H1 (cell line): ENCODE data around the gene IRF8. TPM values are rescaled to one million over a fixed set of nuclear protein-coding genes. Genes with fewer than 3 reads are reported as not detected.

Experiments
- CTCF ChIA-PET: fragments of 300-600 bp; sonication (Branson Sonifier 250); formaldehyde crosslinking; loops from one replicate; lab custom pipeline; 2021; ENCODE audit not compliant: partially characterized antibody; lab: Charles Lee
- POLR2A ChIA-PET: fragments of 300-600 bp; sonication (Branson Sonifier 250); formaldehyde crosslinking; loops from one replicate; lab custom pipeline; 2021; ENCODE audit warnings: inconsistent platforms; ENCODE audit not compliant: partially characterized antibody; lab: Charles Lee
- DNase-seq, 2 experiments: peaks; one replicate each; pipeline versions ENCODE4 v3.0.0 to v3.0.0-alpha.2; 2010 to 2022; ENCODE audit warnings: low spot score in 2 of 2, low read depth in 1 of 2, mixed read lengths in 1 of 2
- FAIRE-seq: peaks from 2 replicates; lab custom pipeline; 2011; peaks lifted over from hg19 to GRCh38; lab: Jason Lieb, UNC
- H2AFZ ChIP-seq: 2 replicates; pipeline ENCODE4 v1.8.1; 2012; ENCODE audit warnings: low read length, inconsistent platforms
- H2AK5ac ChIP-seq: 2 replicates; pipeline ENCODE4 v1.6.1; 2013; ENCODE audit warnings: low read depth, low read length
- H2BK120ac ChIP-seq: replicated peaks from 2 replicates; pipeline ENCODE3; 2013; ENCODE audit warnings: low read depth, low read length, inconsistent platforms
- H2BK12ac ChIP-seq: 2 replicates; pipeline ENCODE4 v1.6.1; 2013; ENCODE audit warnings: low read depth, low read length
- H2BK15ac ChIP-seq: 2 replicates; pipeline ENCODE4 v1.6.1; 2013; ENCODE audit warnings: low read length
- H2BK20ac ChIP-seq: 2 replicates; pipeline ENCODE4 v1.6.1; 2013; ENCODE audit warnings: low read length
- H2BK5ac ChIP-seq: 2 replicates; pipeline ENCODE4 v1.6.1; 2013; ENCODE audit warnings: low read depth, low read length
- H3K14ac ChIP-seq: 2 replicates; pipeline ENCODE4 v1.6.1; 2013; ENCODE audit warnings: inconsistent platforms; ENCODE audit not compliant: insufficient read length
- H3K18ac ChIP-seq: 2 replicates; pipeline ENCODE4 v1.6.1; 2013; ENCODE audit warnings: low read length; ENCODE audit errors: extremely low read depth
- H3K23ac ChIP-seq: 2 replicates; pipeline ENCODE4 v1.6.1; 2013; ENCODE audit warnings: inconsistent platforms; ENCODE audit not compliant: insufficient read length
- H3K23me2 ChIP-seq: 2 replicates; pipeline ENCODE4 v1.6.1; 2013; ENCODE audit warnings: low read depth, low read length
- H3K27ac ChIP-seq: 2 replicates; pipeline ENCODE4 v1.6.1; 2011; ENCODE audit warnings: low read depth, low read length, inconsistent platforms
- H3K27me3 ChIP-seq, 4 experiments: replicated peaks in 1 of 4; 1 replicate in 1 of 4; 2 replicates in 3 of 4; pipeline versions ENCODE4 v1.6.1 to v1.8.1; 2011 to 2013; ENCODE audit warnings: low read length in 3 of 4, mild to moderate bottlenecking in 3 of 4, inconsistent platforms in 2 of 4, mixed read lengths in 2 of 4, moderate library complexity in 1 of 4; ENCODE audit not compliant: control insufficient read depth in 3 of 4, insufficient read depth in 3 of 4; ENCODE audit errors: extremely low read depth in 1 of 4
- H3K36me3 ChIP-seq, 4 experiments: 2 replicates each; pipeline versions ENCODE4 v1.6.1 to v1.8.1; 2011 to 2013; ENCODE audit warnings: mild to moderate bottlenecking in 4 of 4, low read length in 3 of 4, moderate library complexity in 2 of 4, control low read depth in 1 of 4, inconsistent platforms in 1 of 4; ENCODE audit not compliant: insufficient read depth in 4 of 4, control insufficient read depth in 2 of 4
- H3K4ac ChIP-seq: replicated peaks from 2 replicates; pipeline ENCODE3; 2013; ENCODE audit warnings: low read length, low read depth, mixed read lengths, inconsistent platforms; ENCODE audit not compliant: insufficient read length
- H3K4me1 ChIP-seq, 4 experiments: replicated peaks in 1 of 4; 1 replicate in 1 of 4; 2 replicates in 3 of 4; pipeline versions ENCODE4 v1.6.1 to v1.8.1; 2011 to 2013; ENCODE audit warnings: low read length in 3 of 4, inconsistent platforms in 2 of 4, mixed read lengths in 1 of 4; ENCODE audit not compliant: insufficient read depth in 4 of 4, control insufficient read depth in 3 of 4
- H3K4me2 ChIP-seq, 2 experiments: 2 replicates each; pipeline versions ENCODE4 v1.6.1 to v1.8.1; 2011 to 2013; ENCODE audit warnings: low read depth in 2 of 2, low read length in 2 of 2, control low read depth in 1 of 2, inconsistent platforms in 1 of 2, mild to moderate bottlenecking in 1 of 2; ENCODE audit not compliant: insufficient read depth in 1 of 2
- H3K4me3 ChIP-seq, 4 experiments: fragments of 200-600, 300-600 bp in 1 of 4; sonication (generic), shearing (Covaris generic), sonication (Bioruptor Twin) in 1 of 4; 2 replicates each; pipeline versions ENCODE4 v1.5.1 to v1.8.1; 2011 to 2016; ENCODE audit warnings: low read length in 4 of 4, low read depth in 3 of 4, control low read depth in 2 of 4, inconsistent platforms in 2 of 4, mild to moderate bottlenecking in 2 of 4, mixed read lengths in 1 of 4, moderate library complexity in 1 of 4; ENCODE audit not compliant: insufficient read depth in 2 of 4; ENCODE audit errors: extremely low read depth in 1 of 4
- H3K56ac ChIP-seq: replicated peaks from 2 replicates; pipeline ENCODE3; 2013; ENCODE audit warnings: low read depth, mild to moderate bottlenecking, mixed read lengths, low read length, inconsistent platforms; ENCODE audit not compliant: insufficient read length
- H3K79me1 ChIP-seq: 2 replicates; pipeline ENCODE4 v1.6.1; 2013; ENCODE audit warnings: low read depth, low read length, control low read depth
- H3K79me2 ChIP-seq, 2 experiments: 2 replicates each; pipeline versions ENCODE4 v1.6.1 to v1.8.1; 2012 to 2013; ENCODE audit warnings: low read length in 2 of 2, mild to moderate bottlenecking in 2 of 2, inconsistent platforms in 1 of 2; ENCODE audit not compliant: insufficient read depth in 2 of 2, control insufficient read depth in 1 of 2
- H3K9ac ChIP-seq, 4 experiments: replicated peaks in 1 of 4; 1 replicate in 1 of 4; 2 replicates in 3 of 4; pipeline versions ENCODE4 v1.6.1 to v1.8.1; 2011 to 2013; ENCODE audit warnings: low read depth in 3 of 4, low read length in 3 of 4, control low read depth in 2 of 4, mild to moderate bottlenecking in 2 of 4, moderate library complexity in 2 of 4, inconsistent platforms in 1 of 4; ENCODE audit errors: extremely low read depth in 1 of 4
- H3K9me3 ChIP-seq, 2 experiments: 2 replicates each; pipeline versions ENCODE4 v1.6.1 to v1.8.1; 2012 to 2013; ENCODE audit warnings: mild to moderate bottlenecking in 2 of 2, moderate library complexity in 2 of 2, control low read depth in 1 of 2, inconsistent platforms in 1 of 2, low read depth in 1 of 2, low read length in 1 of 2, mixed read lengths in 1 of 2; ENCODE audit not compliant: insufficient read depth in 2 of 2
- H4K20me1 ChIP-seq, 2 experiments: replicated peaks in 1 of 2; 2 replicates each; pipeline versions ENCODE3 to v1.8.1; 2011 to 2013; ENCODE audit warnings: inconsistent platforms in 2 of 2, low read length in 2 of 2, mild to moderate bottlenecking in 1 of 2; ENCODE audit not compliant: insufficient read depth in 2 of 2, control insufficient read depth in 1 of 2
- H4K5ac ChIP-seq: 2 replicates; pipeline ENCODE4 v1.6.1; 2013; ENCODE audit warnings: low read length, low read depth, mixed read lengths, inconsistent platforms; ENCODE audit not compliant: insufficient read length
- H4K8ac ChIP-seq: 2 replicates; pipeline ENCODE4 v1.8.0; 2013; ENCODE audit warnings: mild to moderate bottlenecking, moderate library complexity, low read length, inconsistent platforms; ENCODE audit not compliant: insufficient read depth; ENCODE audit errors: extremely low read depth
- H4K91ac ChIP-seq: replicated peaks from 2 replicates; pipeline ENCODE3; 2013; ENCODE audit warnings: low read length, mixed read lengths, inconsistent platforms; ENCODE audit not compliant: insufficient read length
- BRCA1 ChIP-seq: IDR thresholded peaks from 2 replicates; pipeline ENCODE4 v1.6.1; 2012; ENCODE audit warnings: low read depth, low read length, improper control_type of control experiment
- CBX8 ChIP-seq: fragments of 300-800, 300-1000 bp; sonication (generic); IDR thresholded peaks from 2 replicates; pipeline ENCODE4 v1.7.1; 2016; ENCODE audit warnings: low read depth, low read length, borderline replicate concordance
- FOSL1 ChIP-seq: IDR thresholded peaks from 2 replicates; pipeline ENCODE4 v1.6.1; 2011; ENCODE audit warnings: mild to moderate bottlenecking, low read depth, low read length, moderate library complexity; ENCODE audit not compliant: insufficient read depth
- HDAC2 ChIP-seq, 2 experiments: fragments of 300-600 bp in 1 of 2; sonication (generic) in 1 of 2; IDR thresholded peaks; 2 replicates each; pipeline ENCODE4 v1.6.1; 2011 to 2012; ENCODE audit warnings: low read depth in 2 of 2, low read length in 2 of 2, mild to moderate bottlenecking in 2 of 2, moderate library complexity in 2 of 2, borderline replicate concordance in 1 of 2, inconsistent platforms in 1 of 2
- JUND ChIP-seq: IDR thresholded peaks from 2 replicates; pipeline ENCODE4 v1.6.1; 2011; ENCODE audit warnings: mild to moderate bottlenecking, improper control_type of control experiment, low read length
- NRF1 ChIP-seq: IDR thresholded peaks from 2 replicates; pipeline ENCODE4 v1.6.1; 2011; ENCODE audit warnings: mild to moderate bottlenecking, low read depth, low read length, improper control_type of control experiment
- PHF8 ChIP-seq: fragments of 200-600 bp; sonication (generic); conservative IDR thresholded peaks from 2 replicates; pipeline ENCODE4 v1.7.1; 2012; ENCODE audit warnings: low read depth, mild to moderate bottlenecking, inconsistent platforms, low read length, moderate library complexity
- POLR2AphosphoS5 ChIP-seq: IDR thresholded peaks from 2 replicates; pipeline ENCODE4 v1.6.1; 2011; ENCODE audit warnings: low read depth, low read length
- SIRT6 ChIP-seq: IDR thresholded peaks from one replicate; pipeline ENCODE4 v1.7.1; 2012; ENCODE audit warnings: low read length, inconsistent platforms
- SIX5 ChIP-seq: IDR thresholded peaks from 2 replicates; pipeline ENCODE4 v1.6.1; 2011; ENCODE audit warnings: mild to moderate bottlenecking, low read depth, low read length
- TAF1 ChIP-seq: IDR thresholded peaks from 2 replicates; pipeline ENCODE4 v1.6.1; 2011; ENCODE audit warnings: mild to moderate bottlenecking, low read depth, low read length
- ZNF274 ChIP-seq: IDR thresholded peaks from 2 replicates; pipeline ENCODE4 v1.7.0; 2012; ENCODE audit warnings: low read length, borderline replicate concordance; ENCODE audit errors: extremely low read depth
- WGBS, 2 experiments: shearing (Covaris generic) in 1 of 2; methylation state at CpG; one replicate each; pipeline versions ENCODE4 v1.1.6 to v1.1.7; 2013 to 2015; ENCODE audit warnings: low lambda C conversion rate in 2 of 2, mixed read lengths in 2 of 2, inconsistent platforms in 1 of 2, low coverage in 1 of 2, missing lambda C conversion rate in 1 of 2; ENCODE audit not compliant: insufficient replicate concordance in 2 of 2, insufficient coverage in 1 of 2, insufficient read length in 1 of 2; ENCODE audit errors: extremely low coverage in 1 of 2, missing lambda C conversion rate in 1 of 2; 5-methylcytosine and 5-hydroxymethylcytosine counted together
- polyA plus RNA-seq, 7 experiments: library from polyadenylated mRNA; depleted of rRNA in 3 of 7; stranded (reverse) in 5 of 7; unstranded in 2 of 7; fragments of >200 nt in 5 of 7; fragments of 200-250 nt in 2 of 7; gene quantifications; 1 replicate in 5 of 7; 2 replicates in 1 of 7; 4 replicates in 1 of 7; pipeline versions ENCODE4 v1.2.1 to v1.2.3, GENCODE V29; 2011 to 2013; ENCODE audit warnings: missing spikeins in 2 of 7, mixed read lengths in 2 of 7
- total RNA-seq: library from RNA; stranded (reverse); fragmentation: NEBNext Ultra II Directional; extraction: Animal tissue kit (Norgen Biotek cat#: 25700); gene quantifications from 2 replicates; pipeline ENCODE4 v1.2.1, GENCODE V29; 2021

IRF8 gene
- total and polyA plus RNA-seq, 2 of the 8 experiments (the other 6 are each of a cell fraction or from before 2014, with no cell fraction given) = 0.35 to 2.0 TPM

DNA sequence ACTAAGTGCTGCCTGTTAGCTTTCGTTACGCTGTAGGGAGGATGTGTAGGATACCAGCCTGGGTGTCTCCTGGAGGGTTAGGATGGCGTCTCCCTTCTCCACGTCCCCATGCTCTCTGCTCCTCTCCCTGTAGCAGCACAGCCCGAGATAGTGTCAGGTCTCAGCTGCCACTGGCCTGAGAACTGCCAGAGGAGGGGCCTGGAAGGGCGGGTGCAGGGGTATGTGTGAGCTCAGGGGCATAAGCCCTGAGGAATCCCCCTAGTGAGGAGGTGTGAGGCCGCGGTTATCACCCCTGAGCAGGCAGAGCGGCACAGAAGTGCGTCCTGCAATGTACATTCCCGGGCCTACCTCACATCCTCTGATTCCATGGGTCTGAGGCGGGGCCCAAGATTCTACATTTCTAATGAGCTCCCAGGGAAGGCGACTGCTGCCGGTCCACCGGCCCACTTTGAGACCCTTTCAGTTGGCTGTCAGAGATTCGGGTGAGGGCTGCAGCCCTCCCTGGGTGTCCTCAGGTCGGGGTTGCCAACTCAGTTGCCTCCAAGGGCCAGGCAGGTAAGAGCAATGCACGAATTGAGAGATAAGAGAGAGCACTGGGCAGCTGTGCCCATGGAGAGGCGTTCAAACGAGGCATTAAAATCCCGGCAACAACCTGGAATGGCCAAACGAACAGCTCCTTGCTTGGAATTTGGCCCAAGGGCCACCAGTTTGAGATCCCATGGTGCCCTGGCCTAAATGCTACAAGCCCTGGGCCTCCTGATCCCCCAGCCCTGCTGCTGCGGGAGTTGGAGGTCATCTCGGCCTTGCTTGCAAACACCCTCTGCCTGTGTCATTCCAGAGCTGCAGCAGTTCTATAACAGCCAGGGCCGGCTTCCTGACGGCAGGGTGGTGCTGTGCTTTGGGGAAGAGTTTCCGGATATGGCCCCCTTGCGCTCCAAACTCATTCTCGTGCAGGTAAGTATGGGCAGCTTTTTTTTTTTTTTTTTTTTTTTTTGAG lies 20.6 kb downstream of the IRF8 start:
- Histone ChIP-seq H3K4me1 (no peaks in the 10 kb centered on the region; a peak in 1 of 7 replicates), H3K9ac (no peak overlapping the region), H2AK5ac (no peak overlapping the region), H3K4ac (no peak overlapping the region), H4K8ac (peak overlapping the region; percentile 28; the same call in 1 of the 2 replicates), H3K79me2 (no peaks in the 10 kb centered on the region), H3K4me2 (no peak overlapping the region), H3K79me1 (no peaks in the 10 kb centered on the region), H3K23ac (no peak overlapping the region), H2BK120ac (no peak overlapping the region), H3K9me3 (no peaks in the 10 kb centered on the region), H4K5ac (no peak overlapping the region), H2BK5ac (no peak overlapping the region; the same call in 1 of the 2 replicates), H4K20me1 (peaks cover 0 to 3% of the 10 kb centered on the region in 2 experiments), H3K18ac (no peak overlapping the region; the same call in 1 of the 2 replicates), H3K56ac (no peak overlapping the region), H3K4me3 (no peak overlapping the region), H2AFZ (no peak overlapping the region), H3K36me3 (no peaks in the 10 kb centered on the region), H2BK20ac (no peak overlapping the region), H4K91ac (no peak overlapping the region), H3K27me3 (peaks cover 0 to under 1% (median 0%) of the 10 kb centered on the region in 4 experiments; a peak in 1 of 7 replicates), H3K14ac (no peak overlapping the region), H2BK15ac (no peak overlapping the region), H2BK12ac (no peak overlapping the region), H3K27ac (no peak overlapping the region), H3K23me2 (no peaks in the 10 kb centered on the region)
- FAIRE-seq (no peak), DNase-seq (no peak)
- no peak for TF ChIP-seq PHF8
- no peak for TF ChIP-seq HDAC2 (IDR thresholded peaks at IDR 0.05; ENCODE audit: borderline replicate concordance in 1 of 2, low read depth in 2 of 2, low read length in 2 of 2)
- TF ChIP-seq TAF1 = no peak
- TF ChIP-seq POLR2AphosphoS5 = no peak
- TF ChIP-seq SIRT6 = no peak
- no peak for TF ChIP-seq CBX8
- no peak for TF ChIP-seq SIX5
- TF ChIP-seq JUND = no peak
- no peak for TF ChIP-seq BRCA1
- TF ChIP-seq FOSL1 = no peak
- no peak for TF ChIP-seq ZNF274
- no peak for TF ChIP-seq NRF1
- ChIA-PET POLR2A (interaction anchor here (0.6 kb wide), 1 partner anchor 72 kb away, joined by 3 read pairs; no protein-coding TSS in a partner anchor), CTCF (interaction anchor here (0.6 to 10.2 kb wide), 7 partner anchors 10 to 107 kb away, joined by 3 to 52 read pairs (median 4); no protein-coding TSS in a partner anchor)
- WGBS, 2 experiments = 93% methylated on average over 28 of the region's 29 CpGs; no CpG with 5 or more reads in 1 of the 2 experiments
